Keratinocyte (primary cell): ENCODE results near the gene ELAVL2.

Experiments used
- CTCF ChIP-seq, 3 experiments: IDR thresholded peaks in 1 of 3; conservative IDR thresholded peaks in 1 of 3; optimal IDR thresholded peaks in 1 of 3; 2 replicates in 2 of 3; 3 replicates in 1 of 3; pipeline versions ENCODE3 to v1.5.1; 2011; ENCODE audit warnings: low read length in 3 of 3, mild to moderate bottlenecking in 3 of 3, moderate library complexity in 2 of 3, control low read depth in 1 of 3, inconsistent platforms in 1 of 3; ENCODE audit not compliant: insufficient read depth in 2 of 3; ENCODE audit errors: extremely low read depth in 1 of 3
- EZH2 ChIP-seq: IDR thresholded peaks from one replicate; pipeline ENCODE4 v1.6.1; 2012; ENCODE audit warnings: inconsistent platforms, mild to moderate bottlenecking, low read length, moderate library complexity

- TF ChIP-seq CTCF (optimal IDR thresholded peaks at IDR 0.05 in 1 of 3, IDR thresholded peaks at IDR 0.05 in 1 of 3, conservative IDR thresholded peaks at IDR 0.05 in 1 of 3; ENCODE audit: extremely low read depth in 1 of 3, insufficient read depth in 2 of 3, low read length in 3 of 3) (no peak), EZH2 (no peak)
Observed at GRCh38 chr9:23764219-23764618, 61.8 kb downstream of the ELAVL2 start.
